LNCaP clone FGC (cell line): Measurements from ENCODE around the gene KCTD17.

Source experiments
- DNase-seq: peaks from one replicate; pipeline ENCODE4 v3.0.0-alpha.2; 2011; ENCODE audit warnings: low read depth
- H3K4me3 ChIP-seq: 2 replicates; pipeline ENCODE4 v1.5.1; 2011; ENCODE audit warnings: mild to moderate bottlenecking, low read depth, low read length, control low read depth
- TF ChIP-seq, protein P1 (sequence below): IDR thresholded peaks from 2 replicates; pipeline ENCODE4 v1.5.1; 2012; ENCODE audit warnings: mild to moderate bottlenecking; ENCODE audit not compliant: control insufficient read depth, insufficient read depth; ENCODE audit errors: extremely low read depth

KCTD17 gene

DNA sequence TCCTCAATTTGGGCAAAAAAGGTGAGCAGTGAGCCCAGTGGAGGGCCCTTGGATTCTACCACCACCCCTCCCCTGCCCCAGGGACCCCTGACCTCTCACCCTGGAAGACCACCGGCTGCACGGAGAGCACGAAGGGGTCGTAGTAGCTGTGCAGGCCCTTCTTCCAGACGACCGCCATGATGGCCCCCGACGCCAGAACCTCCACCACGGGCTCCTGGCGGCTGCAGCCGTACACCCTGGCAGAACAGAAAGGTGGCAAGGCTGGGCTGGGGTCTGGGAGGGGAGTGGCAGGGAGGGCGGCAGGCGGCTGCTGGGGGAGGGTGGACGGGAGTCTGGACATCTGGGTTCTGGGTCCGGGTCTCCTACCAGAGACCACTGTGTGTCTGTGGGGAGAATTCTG, 34.6 kb downstream of the KCTD17 start:
- DNase-seq: no peak
- no peak overlapping the region for H3K4me3 ChIP-seq
- TF ChIP-seq, protein P1, sequence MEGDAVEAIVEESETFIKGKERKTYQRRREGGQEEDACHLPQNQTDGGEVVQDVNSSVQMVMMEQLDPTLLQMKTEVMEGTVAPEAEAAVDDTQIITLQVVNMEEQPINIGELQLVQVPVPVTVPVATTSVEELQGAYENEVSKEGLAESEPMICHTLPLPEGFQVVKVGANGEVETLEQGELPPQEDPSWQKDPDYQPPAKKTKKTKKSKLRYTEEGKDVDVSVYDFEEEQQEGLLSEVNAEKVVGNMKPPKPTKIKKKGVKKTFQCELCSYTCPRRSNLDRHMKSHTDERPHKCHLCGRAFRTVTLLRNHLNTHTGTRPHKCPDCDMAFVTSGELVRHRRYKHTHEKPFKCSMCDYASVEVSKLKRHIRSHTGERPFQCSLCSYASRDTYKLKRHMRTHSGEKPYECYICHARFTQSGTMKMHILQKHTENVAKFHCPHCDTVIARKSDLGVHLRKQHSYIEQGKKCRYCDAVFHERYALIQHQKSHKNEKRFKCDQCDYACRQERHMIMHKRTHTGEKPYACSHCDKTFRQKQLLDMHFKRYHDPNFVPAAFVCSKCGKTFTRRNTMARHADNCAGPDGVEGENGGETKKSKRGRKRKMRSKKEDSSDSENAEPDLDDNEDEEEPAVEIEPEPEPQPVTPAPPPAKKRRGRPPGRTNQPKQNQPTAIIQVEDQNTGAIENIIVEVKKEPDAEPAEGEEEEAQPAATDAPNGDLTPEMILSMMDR: no peak

DNA sequence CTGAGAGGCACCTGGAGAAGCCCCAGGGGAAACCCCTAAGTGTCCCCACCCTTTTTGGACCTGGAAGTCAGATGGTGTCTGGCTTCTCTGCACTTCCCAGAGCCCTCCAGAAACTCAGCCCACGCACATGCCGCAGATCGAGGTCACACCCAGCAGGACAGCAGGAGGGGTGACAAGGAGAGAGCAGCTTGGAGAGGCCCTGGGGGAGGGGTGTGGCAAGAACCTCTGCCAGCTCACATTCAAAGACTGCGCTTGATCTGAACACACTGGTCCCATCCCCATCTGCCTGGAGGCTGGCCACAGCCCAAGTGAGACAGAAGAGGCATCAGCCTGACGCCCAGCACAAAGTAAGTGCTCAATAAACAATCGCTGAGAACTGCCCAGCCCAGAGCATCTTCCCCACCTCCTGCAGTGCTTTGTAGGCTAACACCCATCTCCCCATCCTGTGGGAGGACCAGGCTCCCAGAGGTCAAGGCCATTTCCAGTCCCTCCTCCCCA, 36.6 kb downstream of the KCTD17 start:
- DNase-seq: no peak
- no peak overlapping the region for H3K4me3 ChIP-seq
- TF ChIP-seq, protein P1: no peak

DNA sequence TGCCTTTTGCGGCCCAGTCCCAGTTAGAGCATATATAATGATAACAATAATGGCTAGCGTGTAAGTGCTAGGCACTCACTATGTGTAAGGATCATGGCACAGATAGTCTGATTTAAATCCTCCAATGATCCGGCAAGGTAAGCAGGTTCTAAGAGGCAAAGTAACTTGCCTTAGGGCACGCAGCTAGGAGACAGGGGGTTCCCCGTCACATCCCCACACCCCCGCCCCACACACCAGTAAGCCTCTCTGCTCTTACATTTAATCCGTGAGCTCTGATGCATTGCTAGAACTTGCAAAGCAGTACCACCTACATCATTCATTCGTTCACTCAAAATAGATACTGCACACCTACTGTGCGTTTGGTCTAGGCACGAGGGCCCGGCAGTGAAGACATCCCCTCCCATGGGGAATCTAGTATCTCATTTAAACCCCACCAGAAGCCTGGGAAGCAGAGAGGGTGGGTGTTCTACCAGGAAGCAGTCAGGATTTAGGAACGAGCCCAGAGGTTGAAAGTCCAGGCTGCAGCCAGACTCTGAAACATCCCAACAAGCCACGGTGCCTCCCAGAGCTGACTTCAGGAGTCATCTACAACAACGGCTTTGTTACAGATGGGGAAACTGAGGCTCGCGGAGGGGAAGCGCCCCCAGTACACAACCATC, 37.3 kb downstream of the KCTD17 start:
- no peak for DNase-seq
- TF ChIP-seq, protein P1: no peak
- no peak overlapping the region for H3K4me3 ChIP-seq

DNA sequence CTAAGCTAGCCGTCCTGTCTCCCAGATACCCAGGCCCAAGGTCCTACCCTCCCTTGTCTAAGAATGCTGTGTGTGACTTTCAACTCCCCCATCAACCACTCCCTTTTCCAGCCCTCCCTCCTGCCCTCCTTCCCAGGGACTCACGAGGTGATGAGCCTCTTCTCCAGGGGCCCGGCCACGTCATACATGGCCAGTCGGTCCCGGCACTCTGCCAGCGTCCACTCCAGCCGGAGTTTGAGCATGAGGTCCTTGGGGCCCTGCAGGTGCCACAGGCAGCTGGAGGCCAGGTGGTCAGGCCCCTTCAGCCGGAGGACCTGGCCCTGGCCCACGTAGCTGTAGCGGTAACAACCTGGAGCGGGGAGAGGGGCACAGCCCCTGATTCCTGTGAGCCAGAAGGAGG, 37.9 kb downstream of the KCTD17 start:
- DNase-seq: no peak
- H3K4me3 ChIP-seq: no peak overlapping the region
- TF ChIP-seq, protein P1: no peak

DNA sequence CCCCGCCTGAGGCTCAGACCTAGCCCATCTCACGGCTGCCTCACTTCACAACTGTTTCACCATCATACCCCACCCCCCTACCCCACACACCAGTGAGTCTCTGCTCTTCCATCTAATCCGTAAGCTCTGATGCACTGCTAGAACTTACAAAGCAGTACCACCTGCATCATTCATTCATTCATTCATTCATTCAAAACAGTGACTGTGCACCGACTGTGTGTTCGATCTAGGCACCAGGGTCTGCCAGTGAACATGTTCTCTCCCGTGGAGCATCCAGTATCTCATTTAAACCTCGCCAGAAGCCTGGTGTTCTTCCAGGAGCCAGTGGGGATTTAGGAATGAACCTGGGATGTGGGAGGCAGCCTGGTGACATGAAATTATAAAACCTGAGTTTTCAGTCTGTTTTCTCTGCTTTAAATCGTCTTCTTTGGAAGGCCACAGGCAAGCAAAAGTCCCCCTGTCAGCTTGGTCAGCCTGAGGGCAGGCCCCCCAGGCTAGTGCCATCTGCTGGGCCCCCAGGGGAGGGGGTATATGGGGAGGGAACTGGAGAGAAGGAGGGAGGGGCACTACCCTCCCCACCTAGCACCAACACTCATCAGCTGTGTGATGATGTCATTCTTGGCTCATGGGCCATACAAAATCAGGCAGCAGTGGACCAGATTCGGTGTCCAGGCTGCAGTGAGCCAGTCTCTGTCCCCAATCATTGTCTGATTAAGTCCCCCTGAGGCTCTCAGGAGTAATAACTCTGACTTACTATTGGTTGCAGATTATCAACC, 39.6 kb downstream of the KCTD17 start:
- no peak for DNase-seq

DNA sequence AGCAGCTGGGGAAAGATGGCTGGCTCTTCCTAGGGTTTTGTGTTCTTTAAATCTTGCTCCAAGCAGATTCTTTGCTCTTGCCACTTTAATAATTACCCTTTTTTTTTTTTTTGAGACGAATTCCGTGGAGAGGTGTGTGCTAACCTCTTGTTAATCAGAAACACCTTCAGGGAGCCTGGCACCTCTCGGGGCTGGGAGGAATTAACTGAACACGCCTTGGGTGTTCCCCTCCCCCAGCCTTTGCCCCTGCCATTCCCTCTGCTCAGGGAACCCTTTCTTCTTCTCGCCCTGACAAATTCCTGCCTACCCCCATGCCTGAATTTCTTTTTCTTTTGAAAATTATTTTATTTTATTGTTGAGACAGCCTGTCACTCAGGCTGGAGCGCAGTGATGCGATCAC, 40.5 kb downstream of the KCTD17 start:
- TF ChIP-seq, protein P1: no peak
- H3K4me3 ChIP-seq: no peak overlapping the region
- DNase-seq: no peak

More for the DNA sequence above, 39.6 kb downstream of the KCTD17 start:
- TF ChIP-seq, protein P1: no peak
- H3K4me3 ChIP-seq: no peak overlapping the region
